Hepatocyte (in vitro differentiated cells): ENCODE results near the gene NPW.

Experiments used
- CTCF ChIP-seq: fragments of 200-600 bp; sonication (generic); IDR thresholded peaks from 2 replicates; pipeline ENCODE4 v1.5.1; 2016; ENCODE audit warnings: antibody characterized with exemption, mild to moderate bottlenecking; ENCODE audit not compliant: poor library complexity
- EZH2 ChIP-seq: fragments of 200-600 bp; sonication (generic); IDR thresholded peaks from 2 replicates; pipeline ENCODE4 v1.6.1; 2016; ENCODE audit warnings: antibody characterized with exemption, mild to moderate bottlenecking, borderline replicate concordance
- EZH2phosphoT487 ChIP-seq: fragments of 200-600 bp; sonication (generic); IDR thresholded peaks from one replicate; pipeline ENCODE4 v1.6.1; 2018; ENCODE audit warnings: antibody characterized with exemption, mild to moderate bottlenecking, low read depth, moderate library complexity; ENCODE audit not compliant: unreplicated experiment, severe bottlenecking

GRCh38 chr16:2063861-2064260 is 44.3 kb downstream of the NPW start:
- TF ChIP-seq CTCF (no peak), EZH2phosphoT487 (no peak), EZH2 (no peak)
